WTC11 (cell line): Measurements from ENCODE around the gene HADHB. TPM values are rescaled to one million over a fixed set of nuclear protein-coding genes. Genes with fewer than 3 reads are reported as not detected.

Experiments used
- ATAC-seq: fragments of 200-7000 bp; cut with Tn5 transposase; 2 replicates; pipeline ENCODE4 v1.10.0; 2021; ENCODE audit warnings: mild to moderate bottlenecking, moderate library complexity
- CTCF ChIA-PET: fragments of 300-600 bp; sonication (Branson Sonifier 250); formaldehyde crosslinking; loops from one replicate; lab custom pipeline; 2021; ENCODE audit warnings: antibody characterized with exemption; lab: Charles Lee
- POLR2A ChIA-PET: fragments of 350-600 bp; sonication (Branson Sonifier 250); formaldehyde crosslinking; loops from one replicate; lab custom pipeline; 2021; ENCODE audit warnings: antibody characterized with exemption; lab: Charles Lee
- DNase-seq: peaks from one replicate; pipeline ENCODE4 v3.0.0; 2021; ENCODE audit warnings: low spot score
- H3K27ac Mint-ChIP-seq: 2 replicates; pipeline ENCODE4 v1.8.0; 2021; ENCODE audit warnings: mixed read lengths
- H3K27me3 Mint-ChIP-seq: 2 replicates; pipeline ENCODE4 v1.8.0; 2021; ENCODE audit warnings: low read depth, mild to moderate bottlenecking, moderate library complexity, mixed read lengths
- H3K36me3 Mint-ChIP-seq: 2 replicates; pipeline ENCODE4 v1.8.0; 2021; ENCODE audit warnings: mixed read lengths
- H3K4me1 Mint-ChIP-seq: 2 replicates; pipeline ENCODE4 v1.8.0; 2022; ENCODE audit warnings: mixed read lengths
- H3K4me3 Mint-ChIP-seq: 2 replicates; pipeline ENCODE4 v1.8.0; 2021; ENCODE audit warnings: mild to moderate bottlenecking, moderate library complexity, mixed read lengths
- H3K9me3 Mint-ChIP-seq: 2 replicates; pipeline ENCODE4 v1.8.0; 2021; ENCODE audit warnings: mixed read lengths
- ARID4B ChIP-seq: sonication (generic); formaldehyde crosslinking; IDR thresholded peaks from 2 replicates; pipeline ENCODE4 v1.8.0; 2023; ENCODE audit warnings: missing genetic modification reagents, mild to moderate bottlenecking, borderline replicate concordance
- CDX4 ChIP-seq: fragments of 250-450 bp; sonication (Bioruptor Pico); IDR thresholded peaks from 2 replicates; pipeline ENCODE4 v1.9.0; 2021; ENCODE audit warnings: moderate library complexity, mild to moderate bottlenecking, inconsistent platforms, borderline replicate concordance
- ETV6 ChIP-seq: sonication (generic); formaldehyde crosslinking; IDR thresholded peaks from 2 replicates; pipeline ENCODE4 v1.8.1; 2022; ENCODE audit warnings: mild to moderate bottlenecking, missing genetic modification reagents
- FOXP1 ChIP-seq: sonication (generic); formaldehyde crosslinking; IDR thresholded peaks from 2 replicates; pipeline ENCODE4 v1.8.0; 2022; ENCODE audit warnings: missing genetic modification reagents, mild to moderate bottlenecking, moderate library complexity, borderline replicate concordance
- GRHL2 ChIP-seq: fragments of 250-450 bp; sonication (Bioruptor Pico); IDR thresholded peaks from 2 replicates; pipeline ENCODE4 v1.8.0; 2022; ENCODE audit warnings: mild to moderate bottlenecking, moderate library complexity; ENCODE audit not compliant: insufficient replicate concordance, severe bottlenecking
- MYBL2 ChIP-seq: sonication (generic); formaldehyde crosslinking; IDR thresholded peaks from 2 replicates; pipeline ENCODE4 v1.8.1; 2023; ENCODE audit warnings: mild to moderate bottlenecking, moderate library complexity, missing genetic modification reagents
- NFATC4 ChIP-seq: fragments of 250-450 bp; sonication (Bioruptor Pico); IDR thresholded peaks from 2 replicates; pipeline ENCODE4 v1.9.0; 2021; ENCODE audit warnings: mild to moderate bottlenecking
- TCF7 ChIP-seq: sonication (generic); formaldehyde crosslinking; IDR thresholded peaks from 2 replicates; pipeline ENCODE4 v1.8.0; 2022; ENCODE audit warnings: mild to moderate bottlenecking, low read depth, missing genetic modification reagents, moderate library complexity
- total RNA-seq: library from RNA; stranded (reverse); gene quantifications from 3 replicates; pipeline ENCODE4 v1.2.3, GENCODE V29; 2021
- TF ChIP-seq, protein P1 (sequence below): sonication (generic); formaldehyde crosslinking; IDR thresholded peaks from 2 replicates; pipeline ENCODE4 v1.8.1; 2022; ENCODE audit warnings: low read depth, missing genetic modification reagents, borderline replicate concordance
- TF ChIP-seq, protein P2 (sequence below): sonication (generic); formaldehyde crosslinking; IDR thresholded peaks from 2 replicates; pipeline ENCODE4 v1.8.1; 2023; ENCODE audit warnings: mild to moderate bottlenecking, missing genetic modification reagents, borderline replicate concordance
- TF ChIP-seq, protein P3 (sequence below): sonication (generic); formaldehyde crosslinking; IDR thresholded peaks from 2 replicates; pipeline ENCODE4 v1.8.1; 2022; ENCODE audit warnings: low read depth, mild to moderate bottlenecking, moderate library complexity, missing genetic modification reagents, borderline replicate concordance
- TF ChIP-seq, protein P4 (sequence below): sonication (generic); formaldehyde crosslinking; IDR thresholded peaks from 2 replicates; pipeline ENCODE4 v1.8.0; 2022; ENCODE audit warnings: mild to moderate bottlenecking, missing genetic modification reagents

HADHB gene
- total RNA-seq, 1 experiment from 2014 or later, result 60.7 TPM

GRCh38 chr2:26195040-26195984 lies 49.4 kb upstream of the HADHB start (continued):
- TF ChIP-seq ARID4B (CRISPR knock-in tag), result no peak
- no peak for TF ChIP-seq CDX4 (CRISPR knock-in tag)
- TF ChIP-seq MYBL2 (CRISPR knock-in tag), result no peak
- TF ChIP-seq ETV6 (CRISPR knock-in tag), result no peak

DNA sequence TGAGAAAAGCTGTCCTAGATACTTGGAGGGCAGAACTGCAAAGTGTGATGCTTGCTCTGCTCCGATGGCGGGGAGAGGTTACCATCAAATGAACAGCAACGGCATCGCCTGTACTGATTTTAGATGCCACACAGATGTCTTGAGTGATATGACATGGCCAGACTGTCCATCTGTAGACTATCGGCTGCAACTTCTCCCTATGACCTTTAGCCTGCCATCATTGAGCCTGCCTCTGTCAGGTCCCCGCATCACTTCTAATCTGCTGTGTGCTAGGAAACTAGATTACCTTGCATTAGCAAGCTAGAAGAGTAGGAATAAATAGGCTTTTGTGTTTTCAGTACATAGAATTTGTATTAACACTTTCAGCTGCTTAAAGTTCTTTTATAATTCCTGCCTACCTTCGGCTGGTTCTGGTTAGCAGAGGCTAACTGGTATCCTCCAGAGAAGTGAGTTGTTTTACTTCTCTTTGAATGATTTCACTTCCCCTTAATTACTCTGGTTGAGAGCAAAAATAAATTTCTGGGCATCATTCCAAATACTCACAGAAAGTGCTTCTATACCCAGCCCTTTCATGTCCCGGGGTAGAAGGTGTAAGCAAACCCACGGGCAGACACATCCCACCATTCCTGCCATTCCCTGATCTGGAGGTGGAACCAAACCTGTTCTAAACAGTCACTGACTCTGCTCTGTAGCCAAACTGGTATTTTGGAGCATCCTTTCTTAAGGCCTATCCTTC lies 47.9 kb upstream of the HADHB start:
- ATAC-seq, result no peak
- DNase-seq, result no peak
- TF ChIP-seq TCF7 (CRISPR knock-in tag) (no peak), FOXP1 (CRISPR knock-in tag) (no peak), NFATC4 (CRISPR knock-in tag) (no peak), ETV6 (CRISPR knock-in tag) (no peak), GRHL2 (no peak)
- TF ChIP-seq, protein P1, sequence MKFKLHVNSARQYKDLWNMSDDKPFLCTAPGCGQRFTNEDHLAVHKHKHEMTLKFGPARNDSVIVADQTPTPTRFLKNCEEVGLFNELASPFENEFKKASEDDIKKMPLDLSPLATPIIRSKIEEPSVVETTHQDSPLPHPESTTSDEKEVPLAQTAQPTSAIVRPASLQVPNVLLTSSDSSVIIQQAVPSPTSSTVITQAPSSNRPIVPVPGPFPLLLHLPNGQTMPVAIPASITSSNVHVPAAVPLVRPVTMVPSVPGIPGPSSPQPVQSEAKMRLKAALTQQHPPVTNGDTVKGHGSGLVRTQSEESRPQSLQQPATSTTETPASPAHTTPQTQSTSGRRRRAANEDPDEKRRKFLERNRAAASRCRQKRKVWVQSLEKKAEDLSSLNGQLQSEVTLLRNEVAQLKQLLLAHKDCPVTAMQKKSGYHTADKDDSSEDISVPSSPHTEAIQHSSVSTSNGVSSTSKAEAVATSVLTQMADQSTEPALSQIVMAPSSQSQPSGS, result no peak
- TF ChIP-seq, protein P2, sequence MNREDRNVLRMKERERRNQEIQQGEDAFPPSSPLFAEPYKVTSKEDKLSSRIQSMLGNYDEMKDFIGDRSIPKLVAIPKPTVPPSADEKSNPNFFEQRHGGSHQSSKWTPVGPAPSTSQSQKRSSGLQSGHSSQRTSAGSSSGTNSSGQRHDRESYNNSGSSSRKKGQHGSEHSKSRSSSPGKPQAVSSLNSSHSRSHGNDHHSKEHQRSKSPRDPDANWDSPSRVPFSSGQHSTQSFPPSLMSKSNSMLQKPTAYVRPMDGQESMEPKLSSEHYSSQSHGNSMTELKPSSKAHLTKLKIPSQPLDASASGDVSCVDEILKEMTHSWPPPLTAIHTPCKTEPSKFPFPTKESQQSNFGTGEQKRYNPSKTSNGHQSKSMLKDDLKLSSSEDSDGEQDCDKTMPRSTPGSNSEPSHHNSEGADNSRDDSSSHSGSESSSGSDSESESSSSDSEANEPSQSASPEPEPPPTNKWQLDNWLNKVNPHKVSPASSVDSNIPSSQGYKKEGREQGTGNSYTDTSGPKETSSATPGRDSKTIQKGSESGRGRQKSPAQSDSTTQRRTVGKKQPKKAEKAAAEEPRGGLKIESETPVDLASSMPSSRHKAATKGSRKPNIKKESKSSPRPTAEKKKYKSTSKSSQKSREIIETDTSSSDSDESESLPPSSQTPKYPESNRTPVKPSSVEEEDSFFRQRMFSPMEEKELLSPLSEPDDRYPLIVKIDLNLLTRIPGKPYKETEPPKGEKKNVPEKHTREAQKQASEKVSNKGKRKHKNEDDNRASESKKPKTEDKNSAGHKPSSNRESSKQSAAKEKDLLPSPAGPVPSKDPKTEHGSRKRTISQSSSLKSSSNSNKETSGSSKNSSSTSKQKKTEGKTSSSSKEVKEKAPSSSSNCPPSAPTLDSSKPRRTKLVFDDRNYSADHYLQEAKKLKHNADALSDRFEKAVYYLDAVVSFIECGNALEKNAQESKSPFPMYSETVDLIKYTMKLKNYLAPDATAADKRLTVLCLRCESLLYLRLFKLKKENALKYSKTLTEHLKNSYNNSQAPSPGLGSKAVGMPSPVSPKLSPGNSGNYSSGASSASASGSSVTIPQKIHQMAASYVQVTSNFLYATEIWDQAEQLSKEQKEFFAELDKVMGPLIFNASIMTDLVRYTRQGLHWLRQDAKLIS (CRISPR knock-in tag), result no peak
- TF ChIP-seq, protein P3, sequence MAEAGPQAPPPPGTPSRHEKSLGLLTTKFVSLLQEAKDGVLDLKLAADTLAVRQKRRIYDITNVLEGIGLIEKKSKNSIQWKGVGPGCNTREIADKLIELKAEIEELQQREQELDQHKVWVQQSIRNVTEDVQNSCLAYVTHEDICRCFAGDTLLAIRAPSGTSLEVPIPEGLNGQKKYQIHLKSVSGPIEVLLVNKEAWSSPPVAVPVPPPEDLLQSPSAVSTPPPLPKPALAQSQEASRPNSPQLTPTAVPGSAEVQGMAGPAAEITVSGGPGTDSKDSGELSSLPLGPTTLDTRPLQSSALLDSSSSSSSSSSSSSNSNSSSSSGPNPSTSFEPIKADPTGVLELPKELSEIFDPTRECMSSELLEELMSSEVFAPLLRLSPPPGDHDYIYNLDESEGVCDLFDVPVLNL, result no peak
- TF ChIP-seq, protein P4, sequence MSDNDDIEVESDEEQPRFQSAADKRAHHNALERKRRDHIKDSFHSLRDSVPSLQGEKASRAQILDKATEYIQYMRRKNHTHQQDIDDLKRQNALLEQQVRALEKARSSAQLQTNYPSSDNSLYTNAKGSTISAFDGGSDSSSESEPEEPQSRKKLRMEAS (CRISPR knock-in tag), result no peak
- Mint-ChIP-seq H3K27ac (no peak overlapping the region), H3K9me3 (no peaks in the 10 kb centered on the region), H3K27me3 (no peaks in the 10 kb centered on the region), H3K4me1 (no peaks in the 10 kb centered on the region), H3K4me3 (no peak overlapping the region), H3K36me3 (peaks cover 70% of the 10 kb centered on the region)
- ChIA-PET POLR2A (no interaction called here), CTCF (no interaction called here)
